ENCODE results near the gene MEP1B.

DNA sequence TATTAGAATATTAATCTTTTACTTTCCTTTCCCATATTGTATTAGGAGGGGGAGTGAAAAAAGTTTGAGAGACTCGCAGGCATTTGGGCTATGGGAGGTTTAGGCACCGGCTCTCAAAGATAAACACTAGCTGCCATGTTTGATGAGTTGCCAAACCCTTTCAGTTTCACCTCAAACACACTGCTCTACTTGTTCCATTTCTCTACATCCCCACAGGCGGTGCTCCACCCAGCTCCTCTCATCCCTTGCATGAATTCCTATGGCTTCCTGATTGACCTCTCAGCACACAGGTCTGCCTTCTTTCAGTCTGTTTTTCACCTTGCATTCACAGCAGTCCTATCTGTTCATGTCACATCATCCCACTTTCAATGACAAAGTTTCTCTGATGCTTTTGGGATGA lies 65.7 kb downstream of the MEP1B start:
- TF ChIP-seq, protein P1, sequence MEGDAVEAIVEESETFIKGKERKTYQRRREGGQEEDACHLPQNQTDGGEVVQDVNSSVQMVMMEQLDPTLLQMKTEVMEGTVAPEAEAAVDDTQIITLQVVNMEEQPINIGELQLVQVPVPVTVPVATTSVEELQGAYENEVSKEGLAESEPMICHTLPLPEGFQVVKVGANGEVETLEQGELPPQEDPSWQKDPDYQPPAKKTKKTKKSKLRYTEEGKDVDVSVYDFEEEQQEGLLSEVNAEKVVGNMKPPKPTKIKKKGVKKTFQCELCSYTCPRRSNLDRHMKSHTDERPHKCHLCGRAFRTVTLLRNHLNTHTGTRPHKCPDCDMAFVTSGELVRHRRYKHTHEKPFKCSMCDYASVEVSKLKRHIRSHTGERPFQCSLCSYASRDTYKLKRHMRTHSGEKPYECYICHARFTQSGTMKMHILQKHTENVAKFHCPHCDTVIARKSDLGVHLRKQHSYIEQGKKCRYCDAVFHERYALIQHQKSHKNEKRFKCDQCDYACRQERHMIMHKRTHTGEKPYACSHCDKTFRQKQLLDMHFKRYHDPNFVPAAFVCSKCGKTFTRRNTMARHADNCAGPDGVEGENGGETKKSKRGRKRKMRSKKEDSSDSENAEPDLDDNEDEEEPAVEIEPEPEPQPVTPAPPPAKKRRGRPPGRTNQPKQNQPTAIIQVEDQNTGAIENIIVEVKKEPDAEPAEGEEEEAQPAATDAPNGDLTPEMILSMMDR (IDR thresholded peaks at IDR 0.05) = no peak
- no peak for TF ChIP-seq ZFX (IDR thresholded peaks at IDR 0.05; ENCODE audit: borderline replicate concordance)

Measured in 22Rv1 (cell line).